ENCODE measurements around the gene DOCK3.

The DOCK3 gene

DNA sequence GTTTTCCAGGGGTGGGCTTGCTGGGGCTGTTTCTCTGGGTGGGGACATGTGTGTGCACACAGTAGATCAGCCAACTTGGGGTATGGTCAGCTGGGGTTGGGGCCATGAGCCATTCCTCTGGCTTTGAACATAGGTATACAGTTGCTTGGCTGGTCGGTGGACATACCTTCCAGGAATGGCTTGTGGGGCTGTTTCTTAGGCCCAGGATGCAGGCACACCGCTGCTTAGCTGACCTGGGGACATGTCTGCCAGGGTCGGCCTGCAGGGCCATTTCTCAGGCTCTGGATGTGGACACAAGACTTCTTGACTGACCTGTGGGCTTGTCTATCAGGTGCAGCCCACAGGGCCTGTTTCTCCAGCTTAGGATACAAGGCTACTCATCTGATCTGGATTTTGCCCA, 130.6 kb downstream of the DOCK3 start:
- TF ChIP-seq, protein P1, sequence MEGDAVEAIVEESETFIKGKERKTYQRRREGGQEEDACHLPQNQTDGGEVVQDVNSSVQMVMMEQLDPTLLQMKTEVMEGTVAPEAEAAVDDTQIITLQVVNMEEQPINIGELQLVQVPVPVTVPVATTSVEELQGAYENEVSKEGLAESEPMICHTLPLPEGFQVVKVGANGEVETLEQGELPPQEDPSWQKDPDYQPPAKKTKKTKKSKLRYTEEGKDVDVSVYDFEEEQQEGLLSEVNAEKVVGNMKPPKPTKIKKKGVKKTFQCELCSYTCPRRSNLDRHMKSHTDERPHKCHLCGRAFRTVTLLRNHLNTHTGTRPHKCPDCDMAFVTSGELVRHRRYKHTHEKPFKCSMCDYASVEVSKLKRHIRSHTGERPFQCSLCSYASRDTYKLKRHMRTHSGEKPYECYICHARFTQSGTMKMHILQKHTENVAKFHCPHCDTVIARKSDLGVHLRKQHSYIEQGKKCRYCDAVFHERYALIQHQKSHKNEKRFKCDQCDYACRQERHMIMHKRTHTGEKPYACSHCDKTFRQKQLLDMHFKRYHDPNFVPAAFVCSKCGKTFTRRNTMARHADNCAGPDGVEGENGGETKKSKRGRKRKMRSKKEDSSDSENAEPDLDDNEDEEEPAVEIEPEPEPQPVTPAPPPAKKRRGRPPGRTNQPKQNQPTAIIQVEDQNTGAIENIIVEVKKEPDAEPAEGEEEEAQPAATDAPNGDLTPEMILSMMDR (conservative IDR thresholded peaks at IDR 0.05; ENCODE audit: low read depth, low read length): no peak
- no peak for DNase-seq (ENCODE audit: low read depth)
- H3K4me3 ChIP-seq (ENCODE audit: low read depth, low read length): no peak overlapping the region

DNA sequence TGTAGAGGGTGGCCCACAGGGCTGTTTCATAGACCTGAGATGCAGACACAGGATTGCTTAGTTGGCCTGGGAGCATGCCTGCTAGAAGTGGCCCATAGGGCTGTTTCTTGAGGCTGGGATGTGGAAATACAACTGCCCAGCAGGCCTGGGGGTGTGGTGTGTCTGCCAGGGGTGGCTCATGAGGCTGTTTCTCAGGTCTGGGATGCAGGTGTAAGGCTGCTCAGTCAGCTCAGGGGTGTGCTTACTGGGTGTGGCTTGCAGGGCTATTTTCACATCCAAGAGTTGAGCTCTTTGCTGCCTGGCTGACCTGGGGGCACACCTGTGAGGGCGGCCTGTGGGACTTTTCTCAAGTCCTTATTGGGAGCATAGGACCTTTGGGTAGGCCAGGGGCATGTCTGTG, 131.3 kb downstream of the DOCK3 start:
- TF ChIP-seq, protein P1 (conservative IDR thresholded peaks at IDR 0.05; ENCODE audit: low read depth, low read length): no peak
- no peak for DNase-seq (ENCODE audit: low read depth)
- H3K4me3 ChIP-seq (ENCODE audit: low read depth, low read length): no peak overlapping the region

DNA sequence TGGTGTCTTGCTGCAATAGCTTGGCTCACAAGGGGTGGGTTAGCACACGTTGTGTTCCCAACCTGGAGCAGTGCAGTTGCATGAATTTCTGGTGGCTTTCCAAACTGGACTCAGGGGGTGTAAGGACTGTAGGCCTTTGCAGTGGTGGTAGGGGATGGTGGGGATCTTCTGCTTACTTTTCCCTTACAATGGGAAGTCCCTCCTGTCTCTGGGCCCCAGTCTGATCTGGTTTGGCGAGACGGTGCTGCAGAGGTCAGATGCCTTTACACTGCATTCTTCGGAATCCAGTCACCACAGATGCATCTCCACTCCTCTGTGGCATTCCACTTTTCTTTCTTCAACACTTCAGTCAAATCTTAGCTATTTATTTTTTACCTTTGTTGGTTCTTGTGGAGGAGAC, 132.1 kb downstream of the DOCK3 start:
- TF ChIP-seq, protein P1 (conservative IDR thresholded peaks at IDR 0.05; ENCODE audit: low read depth, low read length): no peak
- H3K4me3 ChIP-seq (ENCODE audit: low read depth, low read length): no peak overlapping the region
- DNase-seq (ENCODE audit: low read depth): no peak

DNA sequence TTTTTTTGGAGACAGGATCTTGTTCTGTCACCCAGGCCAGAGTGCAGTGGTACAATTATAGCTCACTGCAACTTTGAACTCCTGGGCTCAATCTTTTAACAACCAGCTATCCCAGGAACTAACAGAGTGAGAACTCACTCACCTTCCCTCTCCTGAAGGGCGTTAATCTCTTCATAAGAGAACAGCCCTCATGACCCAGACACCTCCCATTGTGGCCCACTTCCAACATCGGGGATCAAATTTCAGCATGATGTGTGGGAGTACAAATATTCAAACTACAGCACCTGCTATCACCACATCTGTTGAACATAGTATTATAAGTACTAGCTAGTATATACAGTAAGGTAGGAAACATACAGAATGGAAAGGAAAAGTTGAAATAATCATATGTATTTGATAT, 132.5 kb downstream of the DOCK3 start:
- no peak overlapping the region for H3K4me3 ChIP-seq (ENCODE audit: low read depth, low read length)
- TF ChIP-seq, protein P1 (conservative IDR thresholded peaks at IDR 0.05; ENCODE audit: low read depth, low read length): no peak
- no peak for DNase-seq (ENCODE audit: low read depth)

DNA sequence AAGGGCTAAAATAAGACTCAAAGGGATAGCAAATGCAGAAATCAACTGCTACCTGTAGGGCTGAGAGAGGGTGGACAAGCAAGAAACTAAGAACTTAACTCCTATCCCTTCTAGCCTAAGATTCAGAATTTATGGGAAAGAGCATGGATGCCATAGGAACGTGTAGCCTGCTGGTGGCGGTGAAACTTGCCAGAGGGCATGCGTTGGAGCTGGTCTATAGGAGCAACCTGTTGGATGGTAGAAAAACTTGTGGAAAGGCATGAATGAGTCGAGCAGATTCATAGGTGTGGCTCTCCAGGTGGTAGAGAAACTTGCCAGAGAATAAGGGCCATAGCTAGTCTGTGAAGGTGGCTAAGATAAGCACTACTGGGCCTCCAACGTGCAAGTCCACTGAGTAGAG, 137.2 kb downstream of the DOCK3 start:
- no peak for DNase-seq (ENCODE audit: low read depth)
- TF ChIP-seq, protein P1 (conservative IDR thresholded peaks at IDR 0.05; ENCODE audit: low read depth, low read length): no peak
- H3K4me3 ChIP-seq (ENCODE audit: low read depth, low read length): no peak overlapping the region

DNA sequence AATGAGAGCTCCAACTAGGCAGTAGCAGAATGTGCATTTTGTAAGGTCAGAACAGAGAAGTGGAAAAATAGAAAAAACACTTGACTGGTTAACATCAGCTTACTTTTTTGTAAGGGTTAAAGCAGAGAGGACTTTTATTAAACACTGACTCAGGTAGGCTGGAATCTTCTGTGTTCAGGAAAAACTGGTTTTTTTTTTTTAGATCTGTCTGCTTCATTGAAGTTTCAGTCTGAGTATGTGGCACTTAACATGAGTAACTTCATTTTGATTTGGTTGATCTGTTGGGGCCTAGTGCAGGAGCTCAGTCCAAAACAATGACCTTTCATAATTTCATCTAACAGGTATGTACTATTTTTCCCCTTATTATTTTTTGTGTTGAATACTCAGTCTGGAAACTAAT, 141.1 kb downstream of the DOCK3 start:
- TF ChIP-seq, protein P1 (conservative IDR thresholded peaks at IDR 0.05; ENCODE audit: low read depth, low read length): no peak
- no peak for DNase-seq (ENCODE audit: low read depth)
- no peak overlapping the region for H3K4me3 ChIP-seq (ENCODE audit: low read depth, low read length)

DNA sequence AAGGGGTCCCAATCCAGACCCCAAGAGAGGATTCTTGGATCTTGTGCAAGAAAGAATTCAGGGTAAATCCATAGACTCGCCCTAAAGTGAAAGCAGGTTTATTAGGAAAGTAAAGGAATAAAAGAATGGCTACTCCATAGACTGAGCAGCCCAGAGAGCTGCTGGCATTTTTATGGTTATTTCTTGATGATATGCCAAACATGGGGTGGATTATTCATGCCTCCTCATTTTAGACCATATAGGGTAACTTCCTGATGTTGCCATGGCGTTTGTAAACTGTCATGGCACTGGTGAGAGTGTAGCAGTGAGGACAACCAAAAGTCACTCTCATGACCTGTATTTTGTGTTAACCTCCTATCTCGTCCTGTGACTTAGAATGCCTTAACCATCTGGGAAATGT, 142.2 kb downstream of the DOCK3 start:
- H3K4me3 ChIP-seq (ENCODE audit: low read depth, low read length): no peak overlapping the region
- TF ChIP-seq, protein P1 (conservative IDR thresholded peaks at IDR 0.05; ENCODE audit: low read depth, low read length): no peak
- DNase-seq (ENCODE audit: low read depth): no peak

Data from choroid plexus epithelial cell (primary cell).